Mesothelial cell of epicardium (in vitro differentiated cells): ENCODE measurements around the gene CYP3A7. TPM values are rescaled to one million over a fixed set of nuclear protein-coding genes. Genes with fewer than 3 reads are reported as not detected.
"Not testable (repeated sequence)": the region's sequence is repeated elsewhere in the genome, so short reads cannot be mapped to it uniquely, and the experiment has no call there.

Experiments used
- DNase-seq, 2 experiments: peaks; one replicate each; pipeline ENCODE4 v3.0.0; 2021; ENCODE audit warnings: low spot score in 2 of 2; ENCODE audit not compliant: unreplicated experiment in 2 of 2
- H3K27ac Mint-ChIP-seq: 2 replicates; pipeline ENCODE4 v1.8.0; 2021; ENCODE audit warnings: mixed read lengths
- H3K27me3 Mint-ChIP-seq: 2 replicates; pipeline ENCODE4 v1.8.0; 2021; ENCODE audit warnings: low read depth, mixed read lengths
- H3K36me3 Mint-ChIP-seq: 2 replicates; pipeline ENCODE4 v1.8.0; 2021; ENCODE audit warnings: mixed read lengths
- H3K4me1 Mint-ChIP-seq: 2 replicates; pipeline ENCODE4 v1.8.0; 2021; ENCODE audit warnings: mixed read lengths
- H3K4me3 Mint-ChIP-seq: 2 replicates; pipeline ENCODE4 v1.8.0; 2021; ENCODE audit warnings: mild to moderate bottlenecking, moderate library complexity, mixed read lengths
- H3K9me3 Mint-ChIP-seq: 2 replicates; pipeline ENCODE4 v1.8.0; 2021; ENCODE audit warnings: mixed read lengths
- total RNA-seq: library from RNA; stranded (reverse); gene quantifications from 3 replicates; pipeline ENCODE4 v1.2.1, GENCODE V29; 2021
- TF ChIP-seq, protein P1 (sequence below): fragments of 200-600 bp; sonication (generic); IDR thresholded peaks from one replicate; pipeline ENCODE4 v1.5.0; 2021; ENCODE audit warnings: antibody characterized with exemption; ENCODE audit not compliant: unreplicated experiment

The CYP3A7 gene
- total RNA-seq, 1 donor from 2014 or later, result not detected

DNA sequence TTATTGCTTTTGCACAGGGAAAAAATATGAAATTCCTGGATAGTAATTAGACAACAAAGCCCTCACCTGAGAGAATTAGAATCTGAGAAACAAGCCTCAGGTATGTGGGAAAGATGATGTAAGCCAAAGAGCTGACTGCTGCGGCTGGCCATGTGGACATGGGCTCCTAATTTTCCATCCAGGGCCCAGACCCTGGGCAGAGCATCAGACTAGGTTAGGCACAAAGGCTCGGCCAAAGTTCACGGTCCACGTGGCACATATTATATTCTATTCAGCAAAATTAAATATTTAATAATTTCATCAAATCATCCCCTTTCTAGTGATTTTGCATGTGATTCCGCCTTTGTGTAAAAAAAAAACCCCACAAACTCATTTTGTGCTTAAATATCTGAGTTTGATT is 43.9 kb upstream of the CYP3A7 start:
- Mint-ChIP-seq H3K9me3 (no peaks in the 10 kb centered on the region), H3K27ac (no peak overlapping the region)

DNA sequence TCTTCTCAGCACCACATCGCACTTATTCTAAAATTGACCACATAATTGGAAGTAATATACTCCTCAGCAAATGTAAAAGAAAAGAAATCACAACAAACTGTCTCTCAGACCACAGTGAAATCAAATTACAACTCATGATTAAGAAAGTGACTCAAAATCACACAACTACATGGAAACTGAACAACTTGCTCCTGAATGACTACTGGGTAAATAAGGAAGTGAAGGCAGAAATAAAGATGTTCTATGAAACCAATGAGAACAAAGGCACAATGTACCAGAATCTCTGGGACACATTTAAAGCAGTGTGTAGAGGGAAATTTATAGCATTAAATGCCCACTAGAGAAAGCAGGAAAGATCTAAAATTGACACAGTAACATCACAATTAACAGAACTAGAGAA is 38.4 kb upstream of the CYP3A7 start:
- not testable (repeated sequence) for DNase-seq, H3K9me3 Mint-ChIP-seq, H3K27ac Mint-ChIP-seq, H3K4me1 Mint-ChIP-seq, H3K4me3 Mint-ChIP-seq, H3K36me3 Mint-ChIP-seq
- peaks cover 11% of the 10 kb centered on the region for H3K27me3 Mint-ChIP-seq

More for the DNA sequence above, 43.9 kb upstream of the CYP3A7 start:
- Mint-ChIP-seq H3K27me3 (peaks cover 5% of the 10 kb centered on the region), H3K4me1 (peaks cover 26% of the 10 kb centered on the region), H3K4me3 (no peak overlapping the region), H3K36me3 (no peaks in the 10 kb centered on the region)
- DNase-seq, result no peak
- TF ChIP-seq, protein P1, sequence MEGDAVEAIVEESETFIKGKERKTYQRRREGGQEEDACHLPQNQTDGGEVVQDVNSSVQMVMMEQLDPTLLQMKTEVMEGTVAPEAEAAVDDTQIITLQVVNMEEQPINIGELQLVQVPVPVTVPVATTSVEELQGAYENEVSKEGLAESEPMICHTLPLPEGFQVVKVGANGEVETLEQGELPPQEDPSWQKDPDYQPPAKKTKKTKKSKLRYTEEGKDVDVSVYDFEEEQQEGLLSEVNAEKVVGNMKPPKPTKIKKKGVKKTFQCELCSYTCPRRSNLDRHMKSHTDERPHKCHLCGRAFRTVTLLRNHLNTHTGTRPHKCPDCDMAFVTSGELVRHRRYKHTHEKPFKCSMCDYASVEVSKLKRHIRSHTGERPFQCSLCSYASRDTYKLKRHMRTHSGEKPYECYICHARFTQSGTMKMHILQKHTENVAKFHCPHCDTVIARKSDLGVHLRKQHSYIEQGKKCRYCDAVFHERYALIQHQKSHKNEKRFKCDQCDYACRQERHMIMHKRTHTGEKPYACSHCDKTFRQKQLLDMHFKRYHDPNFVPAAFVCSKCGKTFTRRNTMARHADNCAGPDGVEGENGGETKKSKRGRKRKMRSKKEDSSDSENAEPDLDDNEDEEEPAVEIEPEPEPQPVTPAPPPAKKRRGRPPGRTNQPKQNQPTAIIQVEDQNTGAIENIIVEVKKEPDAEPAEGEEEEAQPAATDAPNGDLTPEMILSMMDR, result no peak

DNA sequence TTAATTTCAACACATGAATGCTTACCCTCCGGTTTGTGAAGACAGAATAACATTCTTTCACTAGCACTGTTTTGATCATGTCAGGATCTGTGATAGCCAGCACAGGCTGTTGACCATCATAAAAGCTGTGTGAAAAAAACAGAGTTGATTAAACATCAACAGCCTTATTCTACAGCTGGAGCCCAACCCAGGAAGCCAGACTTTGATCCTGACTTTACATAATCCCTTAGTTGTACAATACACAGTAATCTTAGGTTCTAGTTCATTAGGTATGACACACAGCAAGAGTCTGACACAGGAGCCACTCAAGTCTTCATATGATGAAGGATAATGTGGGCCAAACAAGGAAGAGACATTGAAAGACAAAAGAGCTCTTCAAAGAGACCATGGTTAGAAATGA is 37.6 kb upstream of the CYP3A7 start:
- Mint-ChIP-seq H3K36me3 (no peaks in the 10 kb centered on the region), H3K27me3 (peaks cover 11% of the 10 kb centered on the region), H3K27ac (no peak overlapping the region), H3K4me1 (peaks cover 2% of the 10 kb centered on the region), H3K9me3 (peaks cover 10% of the 10 kb centered on the region), H3K4me3 (no peak overlapping the region)
- no peak for DNase-seq
- TF ChIP-seq, protein P1, result no peak

DNA sequence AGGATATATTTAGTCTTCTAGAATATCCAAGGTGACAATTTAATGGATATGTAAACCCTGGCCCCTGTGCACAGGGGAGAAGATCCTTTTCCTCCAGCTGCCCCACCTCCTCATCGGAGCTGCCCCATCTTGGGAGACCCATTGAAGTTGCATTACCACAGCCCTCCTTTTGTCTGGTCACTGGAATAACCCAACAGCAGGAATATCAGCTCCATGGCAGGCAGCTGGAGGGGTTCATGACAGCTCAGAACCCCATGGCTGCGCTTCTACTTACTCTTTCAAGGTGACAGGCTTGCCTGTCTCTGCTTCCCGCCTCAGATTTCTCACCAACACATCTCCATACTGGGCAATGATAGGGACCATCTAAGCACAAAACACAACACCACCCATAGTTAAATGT is 34.5 kb upstream of the CYP3A7 start:
- not testable (repeated sequence) for H3K36me3 Mint-ChIP-seq, H3K4me1 Mint-ChIP-seq, H3K27ac Mint-ChIP-seq, H3K27me3 Mint-ChIP-seq, DNase-seq, H3K4me3 Mint-ChIP-seq, H3K9me3 Mint-ChIP-seq

DNA sequence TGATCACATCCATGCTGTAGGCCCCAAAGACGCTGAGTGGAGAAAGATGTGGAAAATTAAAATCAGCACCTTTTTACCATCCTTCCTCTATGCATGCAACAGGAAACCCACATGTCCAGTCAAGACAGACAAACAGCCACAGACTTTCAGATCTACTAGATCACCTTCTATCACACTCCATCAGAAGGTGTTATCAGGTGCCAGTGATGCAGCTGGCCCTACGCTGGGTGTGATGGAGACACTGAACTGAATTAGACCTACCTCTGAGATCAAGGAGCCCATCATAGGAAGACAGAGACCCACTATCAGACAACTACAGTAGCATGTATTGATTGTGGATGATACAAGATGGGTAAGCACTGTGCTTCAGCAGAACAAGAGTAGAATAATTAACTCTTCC is 33.5 kb upstream of the CYP3A7 start:
- no peak for DNase-seq
- TF ChIP-seq, protein P1, result no peak
- H3K36me3 Mint-ChIP-seq, result no peaks in the 10 kb centered on the region
- no peak overlapping the region for H3K27ac Mint-ChIP-seq
- H3K4me1 Mint-ChIP-seq, result no peaks in the 10 kb centered on the region
- H3K4me3 Mint-ChIP-seq, result no peak overlapping the region
- peaks cover 10% of the 10 kb centered on the region for H3K9me3 Mint-ChIP-seq
- peaks cover 2% of the 10 kb centered on the region for H3K27me3 Mint-ChIP-seq

DNA sequence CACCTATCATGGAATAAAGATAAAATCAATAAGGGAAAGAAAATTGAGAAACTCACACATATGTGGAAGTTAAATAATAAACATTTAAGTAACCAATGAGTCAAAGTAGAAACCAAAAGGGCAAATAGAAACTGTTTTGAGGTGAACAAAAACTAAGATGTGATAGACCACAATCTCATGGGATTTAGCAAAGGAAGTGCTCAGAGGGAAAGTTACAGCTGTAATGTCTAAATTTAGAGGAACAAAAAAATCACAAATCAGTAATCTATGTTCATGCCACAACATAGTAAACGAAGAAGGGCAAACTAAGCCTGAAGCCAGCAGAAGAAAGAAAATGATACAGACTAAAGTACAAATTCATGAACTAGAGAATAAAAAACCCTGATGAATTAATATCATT is 32.7 kb upstream of the CYP3A7 start:
- Mint-ChIP-seq H3K27me3 (no peaks in the 10 kb centered on the region), H3K27ac (no peak overlapping the region), H3K9me3 (peaks cover 10% of the 10 kb centered on the region), H3K36me3 (no peaks in the 10 kb centered on the region), H3K4me3 (no peak overlapping the region), H3K4me1 (peaks cover 6% of the 10 kb centered on the region)
- TF ChIP-seq, protein P1, result no peak
- DNase-seq, result no peak

DNA sequence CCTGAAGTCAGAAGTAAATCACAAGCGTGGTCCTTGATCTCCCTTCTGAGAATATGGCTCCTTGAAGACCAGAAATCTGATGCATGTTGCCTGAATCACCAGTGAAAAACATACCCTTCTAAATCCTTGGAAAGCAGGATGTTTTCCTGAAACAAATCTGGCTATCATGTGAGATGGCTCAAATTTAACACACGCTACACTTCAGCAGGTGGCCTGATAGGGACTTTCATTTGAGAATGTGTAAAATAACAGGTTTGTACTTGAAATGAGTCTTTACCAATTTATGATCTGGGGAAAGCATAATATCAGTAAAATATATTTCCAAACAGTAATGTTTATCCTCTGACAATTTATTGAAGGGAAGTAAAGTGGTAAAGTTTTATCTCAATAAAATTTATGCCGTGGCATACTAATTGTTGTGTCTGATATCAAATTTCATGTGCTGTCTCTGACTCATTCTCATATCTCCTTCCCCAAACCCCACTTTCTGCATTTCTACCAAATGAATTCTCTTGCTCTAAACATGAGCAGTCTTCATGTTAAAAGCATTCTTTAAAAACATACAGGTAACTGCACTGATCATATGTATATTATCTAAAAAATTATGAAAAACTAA is 31.6 kb upstream of the CYP3A7 start:
- H3K4me3 Mint-ChIP-seq, result no peak overlapping the region
- H3K27me3 Mint-ChIP-seq, result no peaks in the 10 kb centered on the region

More for the DNA sequence above, 31.6 kb upstream of the CYP3A7 start:
- no peak overlapping the region for H3K27ac Mint-ChIP-seq
- DNase-seq, result no peak
- H3K9me3 Mint-ChIP-seq, result peaks cover 9% of the 10 kb centered on the region
- no peaks in the 10 kb centered on the region for H3K36me3 Mint-ChIP-seq
- TF ChIP-seq, protein P1, result no peak
- H3K4me1 Mint-ChIP-seq, result peaks cover 7% of the 10 kb centered on the region
